HG03159 (cell line): ENCODE results near the gene FOXM1.
"Not testable (repeated sequence)": the region's sequence is repeated elsewhere in the genome, so short reads cannot be mapped to it uniquely, and the experiment has no call there.

ENCODE experiments used
- ATAC-seq: cut with Tn5 transposase; IDR thresholded peaks from one replicate; pipeline ENCODE4 v1.9.1; 2021; ENCODE audit warnings: mild to moderate bottlenecking, moderate library complexity; ENCODE audit not compliant: unreplicated experiment

Gene FOXM1

DNA sequence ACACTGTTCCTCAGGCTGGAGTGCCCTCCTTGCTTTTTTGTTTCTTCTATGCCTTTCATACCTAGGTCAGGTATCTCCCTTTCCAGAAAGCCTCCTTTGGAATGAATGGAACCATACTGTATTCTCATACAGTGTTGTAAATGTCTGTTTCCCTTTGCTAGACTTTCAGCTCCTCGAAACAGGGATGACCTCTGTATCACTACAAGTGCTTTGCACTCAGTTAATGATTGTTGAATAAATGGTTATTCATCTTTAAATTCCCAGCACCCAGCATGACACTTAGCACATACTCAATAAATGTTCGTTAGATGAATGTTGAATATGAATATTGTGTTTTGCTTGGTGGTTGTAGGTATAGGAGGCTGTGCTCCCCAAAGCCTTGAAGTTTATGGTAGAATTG is 7.8 kb upstream of the FOXM1 start:
- ATAC-seq, result no peak

DNA sequence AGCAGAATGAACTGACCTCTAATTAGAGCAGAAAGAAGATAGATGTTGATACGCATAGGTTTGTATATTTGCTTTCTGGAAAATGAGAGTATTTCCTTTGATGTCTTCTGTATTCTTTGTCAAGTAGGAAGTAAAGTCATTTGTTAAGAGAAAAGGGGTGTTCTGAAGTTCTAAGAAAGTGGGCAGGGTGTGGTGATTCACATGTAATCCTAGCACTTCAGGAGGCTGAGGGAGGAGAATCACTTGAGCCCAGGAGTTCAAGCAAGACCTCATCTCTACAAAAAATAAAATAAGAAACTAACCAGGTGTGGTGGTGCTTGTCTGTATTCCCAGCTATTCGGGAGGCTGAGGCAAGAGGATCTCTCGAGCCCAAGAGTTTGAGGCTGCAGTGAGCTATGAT is 2.9 kb upstream of the FOXM1 start:
- ATAC-seq, result no peak

DNA sequence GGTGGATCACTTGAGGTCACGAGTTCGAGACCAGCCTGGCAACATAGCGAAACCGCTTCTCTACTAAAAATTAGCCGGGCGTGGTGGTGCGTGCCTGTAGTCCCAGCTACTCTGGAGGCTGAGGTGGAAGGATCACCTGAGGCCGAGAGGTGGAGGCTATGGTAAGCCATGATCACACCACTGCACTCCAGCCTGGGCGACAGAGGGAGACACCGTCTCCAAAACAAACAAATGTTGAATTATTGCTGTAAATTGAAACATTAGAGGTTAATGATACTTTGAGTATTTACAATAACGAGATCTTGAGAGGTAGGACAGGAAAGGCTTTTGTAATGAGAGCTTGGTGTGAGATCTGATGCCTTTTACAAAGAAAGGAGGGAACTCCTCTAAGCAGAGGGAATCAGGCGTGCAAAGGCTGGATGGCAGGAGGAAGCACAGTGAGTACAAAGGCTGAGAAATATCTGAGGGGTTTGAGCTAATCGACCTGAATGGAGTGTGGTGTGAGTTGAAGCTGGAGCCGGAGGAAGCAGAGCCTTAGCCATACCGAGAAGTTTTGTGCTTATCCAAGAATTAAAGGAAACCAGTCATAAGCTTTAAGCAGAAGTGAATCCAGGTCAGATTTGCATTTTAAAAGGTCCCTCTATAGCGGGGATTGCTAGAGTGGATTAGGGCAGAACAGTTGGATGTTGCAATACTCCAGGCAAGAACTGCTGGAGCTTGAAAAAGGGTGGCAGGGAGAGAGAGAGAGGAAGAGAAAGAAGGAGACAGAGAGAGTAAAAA is 1.2 kb upstream of the FOXM1 start:
- ATAC-seq, result no peak

DNA sequence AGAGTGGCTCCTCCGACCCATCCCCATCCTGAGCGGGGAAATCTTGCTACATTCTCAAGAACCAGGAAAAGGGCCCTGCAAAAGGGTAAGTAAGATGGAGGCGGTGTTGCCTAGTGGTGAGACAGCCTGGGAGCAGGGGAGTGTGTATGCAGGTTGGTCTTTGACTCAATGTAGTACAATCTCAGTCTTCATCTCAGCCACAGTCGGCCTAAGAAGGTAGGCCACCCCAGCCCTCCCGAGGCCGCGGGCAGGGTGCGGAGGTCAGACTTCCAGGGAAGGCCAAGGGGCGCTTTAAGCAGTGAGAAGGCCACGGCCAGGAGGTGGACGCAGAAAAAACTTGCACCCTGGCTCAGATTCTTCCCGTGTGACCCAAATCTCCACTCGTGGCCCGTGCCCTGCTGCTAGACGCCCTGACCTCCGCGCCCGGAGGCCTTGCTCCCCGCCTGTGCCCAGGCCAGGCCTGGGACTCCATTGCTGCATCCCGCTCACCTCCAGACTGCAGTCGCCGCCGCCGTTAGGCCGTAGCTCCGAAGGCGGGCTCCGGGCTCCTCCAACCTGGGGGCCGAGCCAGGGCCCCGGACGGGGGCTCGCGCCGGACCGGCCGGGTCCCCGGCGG is 435 bp downstream of the FOXM1 start:
- ATAC-seq, result peak; percentile 42

DNA sequence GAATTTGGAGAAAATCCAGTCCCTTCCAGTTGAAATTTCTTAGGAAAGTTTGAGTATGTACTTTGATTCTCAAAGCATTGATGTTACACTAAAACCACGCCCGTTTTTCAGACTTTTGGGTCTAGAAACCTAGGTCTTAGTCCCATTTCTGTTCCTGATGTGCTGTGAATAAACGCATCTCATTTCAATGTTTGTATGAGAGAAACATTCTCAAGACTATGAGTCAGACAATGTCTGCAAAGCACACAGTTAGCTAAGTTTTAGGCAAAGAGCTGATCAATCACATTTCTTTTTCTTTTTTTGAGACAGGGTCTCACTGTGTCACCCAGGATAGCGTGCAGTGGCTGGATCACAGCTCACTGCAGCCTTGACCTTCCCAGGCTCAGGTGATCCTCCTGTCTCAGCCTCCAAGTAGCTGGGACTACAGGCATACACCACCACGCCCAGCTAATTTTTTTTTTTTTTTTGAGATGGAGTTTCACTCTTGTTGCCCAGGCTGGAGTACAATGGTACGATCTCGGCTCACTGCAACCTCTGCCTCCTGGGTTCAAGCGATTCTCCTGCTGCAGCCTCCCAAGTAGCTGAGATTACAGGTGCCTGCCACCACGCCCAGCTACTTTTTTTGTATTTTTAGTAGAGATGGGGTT is 7.9 kb downstream of the FOXM1 start:
- ATAC-seq, result not testable (repeated sequence)

DNA sequence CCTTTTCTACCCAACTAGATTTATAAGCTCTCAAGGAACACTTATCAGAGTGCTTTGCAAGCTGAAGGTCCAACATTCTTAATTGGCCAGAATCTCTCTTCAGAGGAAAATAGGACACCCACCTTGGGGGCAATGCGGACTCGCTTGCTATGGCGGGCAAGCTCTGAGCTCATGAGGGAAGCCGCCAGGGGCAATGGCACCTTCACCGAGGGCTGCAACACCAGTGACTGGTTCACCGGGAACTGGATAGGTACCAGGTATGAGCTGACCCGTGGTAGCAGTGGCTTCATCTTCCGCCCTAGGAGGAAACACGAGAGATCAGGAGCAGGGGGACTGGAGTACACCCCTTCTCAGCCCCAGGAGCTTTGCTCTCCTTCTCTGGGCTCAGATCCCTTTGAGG is 12.8 kb downstream of the FOXM1 start:
- no peak for ATAC-seq

DNA sequence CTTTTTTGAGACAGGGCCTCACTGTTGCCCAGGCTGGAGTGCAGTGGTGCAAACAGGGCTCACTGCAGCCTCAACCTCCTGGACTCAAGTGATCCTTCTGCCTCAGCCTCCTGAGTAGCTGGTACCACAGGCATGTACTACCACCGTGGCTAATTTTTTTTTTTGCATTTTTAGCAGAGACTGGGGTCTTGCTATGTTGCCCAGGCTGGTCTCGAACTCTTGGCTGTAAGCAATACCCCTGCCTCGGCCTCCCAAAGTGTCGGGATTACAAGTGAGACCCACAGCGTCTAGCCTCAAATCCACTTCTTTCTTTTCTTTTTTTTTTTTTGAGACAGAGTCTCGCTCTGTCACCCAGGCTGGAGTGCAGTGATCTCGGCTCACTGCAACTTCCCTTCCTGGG is 13.6 kb downstream of the FOXM1 start:
- not testable (repeated sequence) for ATAC-seq

DNA sequence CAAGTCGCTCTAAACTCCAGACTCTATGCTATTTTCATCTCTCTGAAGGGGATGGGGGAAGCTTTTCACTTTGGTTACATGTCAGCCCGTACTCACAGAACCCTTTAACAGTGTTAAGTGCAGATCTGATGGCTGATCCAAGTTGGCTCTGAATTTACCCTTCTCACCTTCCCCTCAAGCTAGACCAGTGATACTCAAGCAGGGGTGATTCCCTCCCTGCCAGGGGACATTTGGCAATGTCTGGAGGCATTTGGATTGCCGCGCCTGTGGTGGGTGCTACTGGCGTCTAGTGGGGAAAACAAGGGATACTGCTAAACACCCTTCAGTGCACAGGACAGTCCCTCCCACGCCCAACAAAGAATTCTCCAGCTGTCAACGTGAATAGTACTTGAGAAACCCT is 14.1 kb downstream of the FOXM1 start:
- ATAC-seq, result no peak

DNA sequence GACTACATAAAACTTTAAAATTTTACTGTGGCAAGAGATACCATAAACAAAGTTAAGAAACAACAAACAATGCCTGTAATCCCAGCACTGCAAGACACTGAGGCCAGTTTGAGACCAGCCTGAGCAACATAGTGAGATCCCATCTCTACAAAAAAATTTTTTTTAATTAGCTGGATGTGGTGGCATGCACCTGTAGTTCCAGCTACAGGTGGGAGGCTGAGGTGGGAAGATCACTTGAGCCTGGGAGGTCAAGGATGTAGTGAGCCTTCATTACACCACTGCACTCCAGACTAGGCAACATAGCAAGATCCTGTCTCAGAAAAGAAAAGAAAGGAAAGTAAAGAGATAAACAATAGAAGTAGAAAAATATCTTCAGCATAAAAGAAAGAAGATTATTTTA is 16.8 kb downstream of the FOXM1 start:
- ATAC-seq, result no peak

DNA sequence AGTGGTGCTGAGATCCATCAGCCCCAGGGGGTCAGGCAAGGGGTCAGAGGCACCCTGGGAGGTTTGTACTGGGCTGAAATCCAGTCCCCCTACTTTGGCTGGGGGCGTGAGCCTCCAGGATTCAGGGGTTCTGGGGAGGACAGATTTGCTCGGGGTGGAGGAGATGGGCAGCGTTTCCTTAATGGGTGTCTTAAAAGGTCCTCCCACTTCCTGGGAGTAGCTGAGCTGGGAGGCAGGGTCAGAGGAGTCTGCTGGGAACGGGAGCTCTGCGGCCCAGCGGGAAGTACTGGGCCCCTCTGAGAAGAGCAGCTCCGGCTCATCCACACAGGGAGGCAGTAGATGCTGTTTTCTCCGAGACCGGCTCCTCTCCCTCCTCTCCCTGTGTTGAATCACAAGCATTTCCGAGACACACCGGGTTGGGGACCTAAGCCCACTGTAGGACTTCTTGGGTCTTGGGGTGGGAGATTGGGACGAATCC is 18.0 kb downstream of the FOXM1 start:
- ATAC-seq, result no peak

DNA sequence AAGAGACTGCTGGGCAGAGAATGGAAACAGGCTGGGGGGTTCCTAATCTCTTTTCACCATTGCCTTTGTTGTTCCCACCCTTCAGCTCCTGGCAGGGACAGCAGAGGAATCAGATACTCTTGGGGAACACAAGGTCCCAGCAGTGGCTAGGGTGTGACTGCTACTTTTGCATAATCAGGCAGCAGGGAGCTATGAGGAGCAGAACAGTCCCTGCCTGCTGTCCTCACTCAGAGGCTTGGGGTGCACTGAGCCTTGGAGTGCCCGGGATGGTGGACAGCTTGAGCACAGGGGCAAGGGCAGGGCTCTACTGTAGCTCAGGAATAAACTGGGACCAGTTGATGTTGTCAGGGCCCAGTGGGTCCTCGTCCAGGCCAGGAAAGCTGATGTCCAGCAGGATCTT is 18.6 kb downstream of the FOXM1 start:
- no peak for ATAC-seq

DNA sequence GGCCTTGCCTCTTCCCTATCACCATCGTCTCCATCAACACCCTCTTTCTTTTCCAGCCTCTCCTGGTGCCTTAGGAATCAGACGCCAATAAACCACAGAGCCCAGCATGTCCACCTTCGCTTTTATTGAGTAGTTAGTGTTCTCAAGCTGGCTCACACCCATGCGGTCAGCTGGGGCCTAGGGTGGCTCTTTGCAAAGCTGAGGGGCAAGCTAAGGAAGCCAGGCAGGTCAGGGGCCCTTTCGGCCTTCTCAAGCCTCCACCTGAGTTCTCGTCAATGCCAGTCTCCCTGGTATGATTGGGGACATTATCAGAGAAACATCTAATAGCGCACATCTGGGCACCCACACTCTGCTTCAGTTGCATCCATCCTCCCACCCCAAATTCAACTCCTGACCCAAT is 19.4 kb downstream of the FOXM1 start:
- no peak for ATAC-seq

DNA sequence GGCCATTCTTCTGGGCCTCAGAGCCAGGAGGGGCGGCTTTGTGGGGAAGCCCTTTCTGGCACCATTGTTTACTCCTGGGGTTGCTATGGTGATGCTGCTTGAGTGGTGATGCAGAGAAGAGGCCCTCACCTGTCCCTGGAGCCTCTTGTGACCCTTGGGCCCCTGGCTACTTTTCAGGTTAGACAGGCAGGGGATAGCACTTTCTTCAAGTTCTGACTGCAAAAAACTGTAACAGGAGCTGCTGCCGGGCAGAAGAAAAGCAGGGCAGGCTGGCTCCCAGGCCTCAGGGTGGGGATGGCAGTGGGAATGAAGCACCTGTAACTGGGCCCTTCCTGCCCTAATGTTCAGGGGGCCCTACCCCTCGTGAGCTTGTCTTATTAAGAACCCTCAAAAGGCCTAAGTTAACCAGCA is 19.9 kb downstream of the FOXM1 start, which contains the start of gene TEX52:
TSS of gene TEX52 (minus strand) at position 19 of the 411 bp plus-strand sequence. CDS start at position 6, 13 bp downstream.
- no peak for ATAC-seq

DNA sequence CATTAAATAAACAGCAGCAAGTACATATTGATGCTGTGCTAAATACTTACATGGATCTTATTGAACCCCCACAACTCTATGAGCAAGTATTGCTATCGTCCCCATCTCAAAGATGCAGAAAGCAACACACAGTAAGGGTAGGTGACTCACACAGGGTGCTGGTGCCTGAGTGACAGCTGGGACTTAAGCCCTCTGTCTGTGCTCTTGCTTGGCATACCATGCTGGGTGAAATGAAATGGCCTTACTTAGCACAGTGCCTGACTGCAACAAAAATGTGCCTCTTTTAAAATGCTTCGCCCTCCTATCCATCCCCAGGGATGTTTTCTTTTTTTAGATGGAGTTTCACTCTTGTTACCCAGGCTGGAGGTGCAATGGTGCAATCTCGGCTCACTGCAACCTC is 20.9 kb downstream of the FOXM1 start:
- ATAC-seq, result no peak

DNA sequence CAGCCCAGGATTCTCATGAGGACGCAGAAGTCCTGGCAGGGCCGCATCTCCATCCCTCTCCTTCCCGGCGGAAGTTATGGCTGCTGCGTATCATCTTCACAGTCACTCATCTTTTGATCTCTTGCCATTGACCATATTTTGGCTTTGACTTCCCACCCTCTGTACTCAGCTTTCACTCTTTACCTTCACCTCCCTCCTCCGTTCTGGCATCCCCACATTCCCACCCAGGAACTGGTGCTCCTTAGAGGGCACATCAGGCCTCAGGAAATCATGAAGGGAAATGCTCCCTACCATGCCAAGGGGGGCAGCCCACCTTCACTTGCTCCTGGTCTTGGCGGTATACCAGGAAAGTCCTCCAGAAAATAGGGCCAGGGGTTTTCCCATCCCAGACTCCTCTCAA is 21.4 kb downstream of the FOXM1 start:
- no peak for ATAC-seq

DNA sequence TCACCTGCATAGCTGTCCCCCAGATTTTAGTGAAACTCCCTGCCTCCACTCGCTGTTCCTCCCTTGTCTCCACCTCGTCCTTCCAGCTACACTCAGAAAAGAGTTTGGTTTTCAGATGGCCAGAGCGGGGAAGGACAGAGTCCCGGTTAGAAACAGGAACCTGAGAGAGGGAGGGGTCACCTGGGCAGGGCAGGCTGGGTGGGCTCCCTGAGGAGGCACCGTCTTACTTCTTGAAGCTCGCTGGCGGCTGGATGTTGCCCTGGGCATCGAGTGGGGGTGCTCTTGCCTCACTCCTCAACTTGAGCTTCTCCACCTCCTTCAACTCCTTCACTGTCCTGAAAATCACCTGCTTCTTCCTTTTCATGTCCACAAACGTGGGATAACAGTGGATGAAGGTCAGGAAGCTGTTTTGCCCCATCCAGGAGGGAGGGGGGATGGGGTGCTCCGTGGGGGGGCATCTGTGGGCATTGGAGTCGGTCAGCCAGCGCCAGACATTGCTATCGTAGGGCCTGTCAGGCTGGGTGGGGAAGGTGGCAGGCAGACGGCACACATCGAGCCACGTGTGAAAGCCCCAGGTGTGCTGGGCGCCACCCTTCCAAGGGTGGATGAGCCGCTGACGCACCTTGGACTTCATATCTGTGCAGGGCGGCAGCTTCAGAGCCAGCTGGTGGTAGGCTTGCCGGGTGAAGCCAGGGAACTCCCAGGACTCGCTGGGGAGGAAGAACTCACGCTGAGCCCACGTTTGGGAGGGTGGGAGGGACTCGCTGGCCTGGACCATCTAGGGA is 22.1 kb downstream of the FOXM1 start:
- ATAC-seq, result no peak

DNA sequence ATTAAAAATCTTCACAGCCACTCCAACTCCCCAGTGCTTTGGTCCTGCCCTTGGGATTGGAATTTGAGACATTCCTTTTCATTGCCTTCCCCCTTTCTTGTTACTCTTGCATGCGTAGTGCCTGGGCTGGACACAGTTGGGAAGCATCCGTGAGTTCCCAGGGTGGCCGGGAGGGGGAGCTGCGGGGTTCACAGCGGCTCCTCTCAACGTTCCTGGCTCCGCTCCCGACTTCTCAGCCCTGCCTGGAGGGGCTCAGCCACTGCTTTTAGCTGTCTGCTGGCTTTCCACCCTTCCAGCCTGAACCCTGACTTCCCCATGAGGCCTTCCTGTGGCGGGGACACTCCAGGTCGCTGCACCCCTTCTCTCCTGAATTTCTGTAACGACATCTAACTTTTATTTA is 23.3 kb downstream of the FOXM1 start:
- ATAC-seq, result no peak

DNA sequence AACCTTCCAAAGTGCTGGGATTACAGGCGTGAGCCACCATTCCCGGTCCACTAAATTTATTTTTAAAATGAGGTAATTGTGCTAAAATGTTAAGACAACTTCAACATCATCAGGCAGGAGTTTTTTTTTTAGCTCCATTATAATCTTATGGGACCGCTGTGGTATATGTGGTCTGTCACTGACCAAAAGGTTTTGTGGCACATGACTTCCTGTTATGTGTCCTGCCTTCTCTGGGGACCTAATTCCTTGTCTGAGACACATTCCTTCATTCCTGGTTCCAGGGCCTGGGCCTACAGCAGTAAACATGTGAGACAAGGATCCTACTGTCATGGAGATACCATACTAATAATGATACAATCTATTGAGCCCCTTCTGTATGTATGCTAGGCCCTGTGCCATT is 25.0 kb downstream of the FOXM1 start:
- ATAC-seq, result no peak

DNA sequence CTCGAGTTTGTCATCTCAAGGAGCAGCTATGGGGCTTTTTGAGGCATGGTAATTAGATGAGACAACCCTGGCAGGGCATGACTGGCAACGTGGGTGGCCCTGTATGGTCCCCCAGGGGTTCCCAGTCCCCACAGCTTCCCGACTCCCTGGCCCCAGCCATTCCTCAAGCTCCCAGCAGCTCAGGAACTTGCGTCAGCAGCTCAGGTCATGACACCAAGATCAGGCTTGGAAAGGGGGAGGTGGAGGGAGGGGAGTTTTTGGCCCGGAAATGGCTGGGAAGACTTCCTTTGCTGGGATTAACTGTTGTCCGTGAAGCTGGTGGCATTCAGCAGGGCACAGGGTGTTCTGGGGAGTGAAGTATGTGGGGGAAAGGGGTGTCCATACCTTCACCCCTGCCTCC is 31.7 kb downstream of the FOXM1 start:
- ATAC-seq, result no peak

DNA sequence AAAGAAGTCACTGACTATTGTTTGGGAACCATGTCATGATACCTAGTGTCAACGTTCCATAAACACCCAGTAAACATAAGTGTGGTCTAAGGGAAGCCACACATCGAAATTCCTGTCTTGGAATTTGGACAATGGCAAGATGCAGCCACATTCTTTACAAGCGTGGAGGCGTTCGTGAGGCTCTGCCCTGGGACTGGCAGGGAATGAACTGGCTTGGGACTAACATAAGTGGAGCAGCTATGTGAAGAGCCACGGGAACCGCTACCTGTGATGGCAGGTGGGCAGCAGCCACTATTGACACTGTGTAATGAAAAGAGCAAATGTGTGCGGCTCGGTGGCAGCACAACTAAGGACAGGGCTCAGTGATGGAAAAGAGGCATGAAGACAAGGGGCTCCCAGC is 32.2 kb downstream of the FOXM1 start:
- no peak for ATAC-seq

DNA sequence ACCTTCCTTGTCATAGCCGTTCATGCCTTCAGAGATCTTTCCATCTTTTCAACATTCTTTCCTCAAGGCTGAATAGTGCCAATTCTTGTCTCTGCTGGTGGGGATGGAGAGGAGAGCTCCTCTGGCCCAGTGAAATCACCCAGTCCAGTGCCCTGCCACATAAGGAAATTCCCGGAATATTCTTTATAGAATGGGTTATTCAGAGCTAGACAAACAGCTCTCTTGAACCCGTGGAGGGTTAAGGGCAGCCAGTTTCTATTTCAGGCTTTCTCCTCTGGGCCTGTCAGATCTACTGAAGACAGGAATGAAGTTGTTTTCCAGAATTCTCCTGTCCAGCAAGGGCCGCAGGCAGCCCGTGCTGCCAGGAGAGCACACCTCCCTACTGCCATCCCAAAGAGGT is 34.0 kb downstream of the FOXM1 start:
- no peak for ATAC-seq
